Erythroblast (primary cell): ENCODE results near the gene FALEC.

ENCODE experiments used
- GATA1 ChIP-seq: IDR thresholded peaks from 2 replicates; pipeline ENCODE4 v1.6.1; 2011; ENCODE audit warnings: low read depth, mild to moderate bottlenecking, control low read depth, low read length, moderate library complexity
- POLR2A ChIP-seq: IDR thresholded peaks from 2 replicates; pipeline ENCODE4 v1.6.1; 2011; ENCODE audit warnings: mild to moderate bottlenecking, low read length

GRCh38 chr1:150484431-150484830 is 31.1 kb upstream of the FALEC start:
- no peak for TF ChIP-seq POLR2A
- no peak for TF ChIP-seq GATA1
